HEK293 (cell line): ENCODE results near the gene PDE8B.

ENCODE experiments used
- CTCF ChIA-PET: fragments of 350-600 bp; formaldehyde crosslinking; extraction: SDS; loops from one replicate; lab custom pipeline; 2021; ENCODE audit warnings: antibody characterized with exemption; lab: Yijun Ruan, JAX
- POLR2A ChIA-PET: fragments of 300-600 bp; formaldehyde crosslinking; extraction: SDS; loops from one replicate; lab custom pipeline; 2020; ENCODE audit warnings: antibody characterized with exemption, inconsistent platforms; lab: Yijun Ruan, JAX
- H3K27ac ChIP-seq: fragments of 200-500 bp; sonication (Bioruptor generic); 2 replicates; pipeline ENCODE4 v1.5.1; 2014; ENCODE audit warnings: low read depth, low read length, control low read depth, inconsistent platforms; ENCODE audit errors: extremely low read depth
- H3K36me3 ChIP-seq, 2 experiments: fragments of 200-500 bp in 1 of 2; sonication (Bioruptor generic) in 1 of 2; 1 replicate in 1 of 2; 2 replicates in 1 of 2; pipeline ENCODE4 v1.5.1; 2014 to 2017; ENCODE audit warnings: inconsistent platforms in 2 of 2, low read length in 2 of 2; ENCODE audit not compliant: control insufficient read depth in 2 of 2, insufficient read depth in 1 of 2
- H3K4me1 ChIP-seq: fragments of 200-500 bp; sonication (Bioruptor generic); 2 replicates; pipeline ENCODE4 v1.5.1; 2014; ENCODE audit warnings: mild to moderate bottlenecking, low read length, inconsistent platforms; ENCODE audit not compliant: control insufficient read depth, insufficient read depth
- H3K4me3 ChIP-seq: 2 replicates; pipeline ENCODE4 v1.5.1; 2011; ENCODE audit warnings: low read depth, mild to moderate bottlenecking, control low read depth, low read length, moderate library complexity
- H3K9me3 ChIP-seq: fragments of 200-500 bp; sonication (Bioruptor generic); 2 replicates; pipeline ENCODE4 v1.5.1; 2014; ENCODE audit warnings: low read depth, low read length, inconsistent platforms; ENCODE audit not compliant: control insufficient read depth, insufficient read depth
- FEZF1 ChIP-seq: fragments of 450-650 bp; formaldehyde crosslinking; IDR thresholded peaks from 2 replicates; pipeline ENCODE4 v1.5.1; 2016; ENCODE audit warnings: missing biosample characterization, missing genetic modification characterization
- KLF16 ChIP-seq: fragments of 450-650 bp; formaldehyde crosslinking; IDR thresholded peaks from 2 replicates; pipeline ENCODE4 v1.5.1; 2017; ENCODE audit warnings: missing biosample characterization, missing genetic modification characterization
- OVOL3 ChIP-seq: fragments of 450-650 bp; formaldehyde crosslinking; IDR thresholded peaks from 2 replicates; pipeline ENCODE4 v1.5.1; 2016; ENCODE audit warnings: missing biosample characterization, missing genetic modification characterization
- RBAK ChIP-seq: fragments of 450-650 bp; formaldehyde crosslinking; IDR thresholded peaks from 2 replicates; pipeline ENCODE4 v1.5.1; 2016; ENCODE audit warnings: missing biosample characterization, missing genetic modification characterization
- ZBTB8A ChIP-seq: fragments of 450-650 bp; formaldehyde crosslinking; IDR thresholded peaks from 2 replicates; pipeline ENCODE4 v1.5.1; 2016; ENCODE audit warnings: missing biosample characterization, missing genetic modification characterization
- ZFHX2 ChIP-seq: fragments of 450-650 bp; formaldehyde crosslinking; conservative IDR thresholded peaks from 2 replicates; pipeline ENCODE4 v1.5.1; 2016; ENCODE audit warnings: missing biosample characterization, missing genetic modification characterization
- ZFP69B ChIP-seq: fragments of 450-650 bp; formaldehyde crosslinking; IDR thresholded peaks from 2 replicates; pipeline ENCODE4 v1.5.1; 2016; ENCODE audit warnings: missing biosample characterization, missing genetic modification characterization
- ZIC2 ChIP-seq: fragments of 450-650 bp; formaldehyde crosslinking; IDR thresholded peaks from 2 replicates; pipeline ENCODE4 v1.5.1; 2016; ENCODE audit warnings: missing biosample characterization, missing genetic modification characterization
- ZNF132 ChIP-seq: fragments of 450-650 bp; formaldehyde crosslinking; IDR thresholded peaks from 2 replicates; pipeline ENCODE4 v1.5.1; 2017; ENCODE audit warnings: missing biosample characterization, missing genetic modification characterization, borderline replicate concordance
- ZNF211 ChIP-seq: fragments of 450-650 bp; formaldehyde crosslinking; IDR thresholded peaks from 2 replicates; pipeline ENCODE4 v1.5.1; 2016; ENCODE audit warnings: low read depth, missing biosample characterization, missing genetic modification characterization
- ZNF223 ChIP-seq: fragments of 450-650 bp; formaldehyde crosslinking; IDR thresholded peaks from 2 replicates; pipeline ENCODE4 v1.5.1; 2016; ENCODE audit warnings: missing biosample characterization, missing genetic modification characterization
- ZNF629 ChIP-seq: fragments of 450-650 bp; formaldehyde crosslinking; IDR thresholded peaks from 2 replicates; pipeline ENCODE4 v1.5.1; 2017; ENCODE audit warnings: missing biosample characterization, missing genetic modification characterization
- ZNF76 ChIP-seq: fragments of 450-650 bp; formaldehyde crosslinking; IDR thresholded peaks from 2 replicates; pipeline ENCODE4; 2016; ENCODE audit warnings: low read depth, missing biosample characterization, missing genetic modification characterization, borderline replicate concordance
- ZNF777 ChIP-seq: fragments of 450-650 bp; formaldehyde crosslinking; IDR thresholded peaks from 2 replicates; pipeline ENCODE4 v1.5.1; 2017; ENCODE audit warnings: missing biosample characterization, missing genetic modification characterization, borderline replicate concordance
- ZNF785 ChIP-seq: fragments of 450-650 bp; formaldehyde crosslinking; IDR thresholded peaks from 2 replicates; pipeline ENCODE4 v1.5.1; 2016; ENCODE audit warnings: missing biosample characterization, missing genetic modification characterization
- ZSCAN16 ChIP-seq: fragments of 450-650 bp; formaldehyde crosslinking; IDR thresholded peaks from 2 replicates; pipeline ENCODE4 v1.5.1; 2016; ENCODE audit warnings: missing biosample characterization, missing genetic modification characterization
- TF ChIP-seq, protein P1 (sequence below): fragments of 450-650 bp; formaldehyde crosslinking; IDR thresholded peaks from 2 replicates; pipeline ENCODE4 v1.5.1; 2016; ENCODE audit warnings: missing biosample characterization, missing genetic modification characterization
- TF ChIP-seq, protein P2 (sequence below): fragments of 450-650 bp; formaldehyde crosslinking; IDR thresholded peaks from 2 replicates; pipeline ENCODE4 v1.5.1; 2016; ENCODE audit warnings: missing biosample characterization, missing genetic modification characterization
- TF ChIP-seq, protein P3 (sequence below): fragments of 450-650 bp; formaldehyde crosslinking; IDR thresholded peaks from 2 replicates; pipeline ENCODE4 v1.5.1; 2017; ENCODE audit warnings: missing biosample characterization, missing genetic modification characterization

Gene PDE8B

DNA sequence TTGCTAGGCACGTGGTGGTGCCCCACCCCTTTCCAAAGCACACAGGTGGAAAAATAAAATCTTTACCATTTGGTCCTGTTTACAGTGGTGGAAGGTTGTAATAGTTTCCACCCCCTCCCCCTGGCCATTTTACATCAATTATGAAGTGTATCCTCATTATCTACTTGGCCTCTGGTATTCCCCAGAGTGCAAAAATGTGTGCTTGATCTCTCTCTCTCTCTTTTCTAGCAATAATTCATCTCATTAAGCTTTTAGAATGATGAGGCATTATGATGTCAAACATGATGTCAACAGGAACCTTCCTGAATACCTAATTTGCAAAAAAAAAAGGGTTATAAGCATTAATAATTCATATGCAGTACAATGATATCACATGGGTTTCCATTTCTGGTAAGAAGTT lies 3.1 kb downstream of the PDE8B start (continued):
- TF ChIP-seq, protein P1, sequence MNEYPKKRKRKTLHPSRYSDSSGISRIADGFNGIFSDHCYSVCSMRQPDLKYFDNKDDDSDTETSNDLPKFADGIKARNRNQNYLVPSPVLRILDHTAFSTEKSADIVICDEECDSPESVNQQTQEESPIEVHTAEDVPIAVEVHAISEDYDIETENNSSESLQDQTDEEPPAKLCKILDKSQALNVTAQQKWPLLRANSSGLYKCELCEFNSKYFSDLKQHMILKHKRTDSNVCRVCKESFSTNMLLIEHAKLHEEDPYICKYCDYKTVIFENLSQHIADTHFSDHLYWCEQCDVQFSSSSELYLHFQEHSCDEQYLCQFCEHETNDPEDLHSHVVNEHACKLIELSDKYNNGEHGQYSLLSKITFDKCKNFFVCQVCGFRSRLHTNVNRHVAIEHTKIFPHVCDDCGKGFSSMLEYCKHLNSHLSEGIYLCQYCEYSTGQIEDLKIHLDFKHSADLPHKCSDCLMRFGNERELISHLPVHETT (tag by site-specific recombination) = no peak

DNA sequence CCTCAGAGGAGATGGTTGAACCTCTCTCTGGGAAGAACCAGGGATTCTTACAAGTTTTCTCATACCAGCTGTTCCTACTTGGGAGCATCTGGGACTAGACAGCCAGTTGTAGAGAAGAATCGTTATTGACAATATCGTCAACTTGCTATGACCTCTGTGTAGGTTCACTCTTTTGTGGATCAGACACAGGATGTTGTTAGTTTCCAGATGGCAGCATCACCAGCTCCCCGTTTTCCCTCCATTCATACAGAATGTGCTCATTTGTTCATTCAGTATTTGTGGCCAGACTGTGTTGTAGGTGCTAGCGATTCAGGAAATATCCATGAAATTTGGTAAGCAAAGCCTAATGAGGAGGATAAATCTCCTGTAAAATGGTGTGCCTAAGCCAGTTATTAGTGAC lies 3.7 kb downstream of the PDE8B start:
- Histone ChIP-seq H3K36me3 (no peaks in the 10 kb centered on the region), H3K27ac (no peak overlapping the region), H3K4me1 (peaks cover 10% of the 10 kb centered on the region), H3K9me3 (no peaks in the 10 kb centered on the region), H3K4me3 (no peak overlapping the region)
- POLR2A ChIA-PET = no interaction called here
- CTCF ChIA-PET = interaction anchor here (2.2 kb wide), 1 partner anchor 69 kb away, joined by 6 read pairs; no protein-coding TSS in a partner anchor
- TF ChIP-seq ZNF76 (tag by site-specific recombination) (no peak), ZBTB8A (tag by site-specific recombination) (no peak), ZNF777 (tag by site-specific recombination) (no peak), OVOL3 (tag by site-specific recombination) (no peak), ZSCAN16 (tag by site-specific recombination) (no peak)
- TF ChIP-seq, protein P2, sequence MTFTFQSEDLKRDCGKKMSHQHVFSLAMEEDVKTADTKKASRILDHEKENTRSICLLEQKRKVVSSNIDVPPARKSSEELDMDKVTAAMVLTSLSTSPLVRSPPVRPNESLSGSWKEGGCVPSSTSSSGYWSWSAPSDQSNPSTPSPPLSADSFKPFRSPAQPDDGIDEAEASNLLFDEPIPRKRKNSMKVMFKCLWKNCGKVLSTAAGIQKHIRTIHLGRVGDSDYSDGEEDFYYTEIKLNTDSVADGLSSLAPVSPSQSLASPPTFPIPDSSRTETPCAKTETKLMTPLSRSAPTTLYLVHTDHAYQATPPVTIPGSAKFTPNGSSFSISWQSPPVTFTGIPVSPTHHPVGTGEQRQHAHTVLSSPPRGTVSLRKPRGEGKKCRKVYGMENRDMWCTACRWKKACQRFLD (tag by site-specific recombination) = no peak

DNA sequence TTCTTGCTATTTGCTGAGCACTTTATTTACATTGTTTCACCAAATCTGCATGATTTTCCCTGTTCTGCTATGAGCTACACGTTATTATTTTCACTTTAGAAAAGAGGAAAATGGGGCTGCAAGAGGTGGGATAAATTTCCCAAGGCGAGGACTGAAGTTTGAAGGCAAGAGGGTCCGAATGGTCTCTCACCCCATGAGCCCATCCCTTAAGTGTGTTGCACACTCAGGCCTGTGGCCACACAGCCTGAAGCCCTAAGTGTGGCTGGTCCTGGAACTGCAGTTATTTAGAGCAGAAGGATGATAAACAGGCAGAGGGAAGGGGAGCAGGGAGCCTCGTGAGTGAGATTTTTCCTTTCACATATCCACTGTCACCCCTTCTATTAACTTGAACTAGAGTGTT lies 7.8 kb downstream of the PDE8B start:
- ChIA-PET POLR2A (no interaction called here), CTCF (interaction anchor here (0.6 to 1.6 kb wide), 5 partner anchors 8 to 89 kb away, joined by 3 to 8 read pairs (median 4); no protein-coding TSS in a partner anchor)
- Histone ChIP-seq H3K4me1 (peaks cover under 1% of the 10 kb centered on the region; the same call in 1 of the 2 replicates), H3K36me3 (no peaks in the 10 kb centered on the region), H3K27ac (no peak overlapping the region), H3K9me3 (no peaks in the 10 kb centered on the region), H3K4me3 (no peak overlapping the region)
- TF ChIP-seq ZFP69B (tag by site-specific recombination) (no peak), ZNF223 (tag by site-specific recombination) (no peak), ZNF785 (no peak), KLF16 (no peak), ZFHX2 (tag by site-specific recombination) (no peak), ZNF132 (tag by site-specific recombination) (no peak), FEZF1 (tag by site-specific recombination) (no peak), ZIC2 (tag by site-specific recombination) (no peak), ZNF629 (tag by site-specific recombination) (no peak), ZNF211 (no peak), RBAK (no peak)
- TF ChIP-seq, protein P3, sequence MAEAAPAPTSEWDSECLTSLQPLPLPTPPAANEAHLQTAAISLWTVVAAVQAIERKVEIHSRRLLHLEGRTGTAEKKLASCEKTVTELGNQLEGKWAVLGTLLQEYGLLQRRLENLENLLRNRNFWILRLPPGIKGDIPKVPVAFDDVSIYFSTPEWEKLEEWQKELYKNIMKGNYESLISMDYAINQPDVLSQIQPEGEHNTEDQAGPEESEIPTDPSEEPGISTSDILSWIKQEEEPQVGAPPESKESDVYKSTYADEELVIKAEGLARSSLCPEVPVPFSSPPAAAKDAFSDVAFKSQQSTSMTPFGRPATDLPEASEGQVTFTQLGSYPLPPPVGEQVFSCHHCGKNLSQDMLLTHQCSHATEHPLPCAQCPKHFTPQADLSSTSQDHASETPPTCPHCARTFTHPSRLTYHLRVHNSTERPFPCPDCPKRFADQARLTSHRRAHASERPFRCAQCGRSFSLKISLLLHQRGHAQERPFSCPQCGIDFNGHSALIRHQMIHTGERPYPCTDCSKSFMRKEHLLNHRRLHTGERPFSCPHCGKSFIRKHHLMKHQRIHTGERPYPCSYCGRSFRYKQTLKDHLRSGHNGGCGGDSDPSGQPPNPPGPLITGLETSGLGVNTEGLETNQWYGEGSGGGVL (tag by site-specific recombination) = no peak
